HepG2 (cell line): ENCODE data around the gene FBH1. TPM values are rescaled to one million over a fixed set of nuclear protein-coding genes. Genes with fewer than 3 reads are reported as not detected.

ENCODE experiments used
- ARNT2 ChIP-seq: sonication (generic); formaldehyde crosslinking; IDR thresholded peaks from 2 replicates; pipeline ENCODE4 v1.8.0; 2022; ENCODE audit warnings: mild to moderate bottlenecking, low read depth, missing genetic modification reagents, moderate library complexity
- ATF7 ChIP-seq, 2 experiments: fragments of 450-650 bp in 1 of 2; sonication (generic) in 1 of 2; formaldehyde crosslinking in 1 of 2; IDR thresholded peaks; 2 replicates each; pipeline versions ENCODE4 v1.4.0 to v1.6.1; 2016 to 2020; ENCODE audit warnings: antibody characterized with exemption in 1 of 2, mild to moderate bottlenecking in 1 of 2, missing genetic modification reagents in 1 of 2
- DPF2 ChIP-seq: sonication (generic); formaldehyde crosslinking; IDR thresholded peaks from 2 replicates; pipeline ENCODE4 v1.4.0; 2020; ENCODE audit warnings: mild to moderate bottlenecking, low read depth, missing genetic modification reagents, borderline replicate concordance
- ETV6 ChIP-seq: sonication (generic); formaldehyde crosslinking; conservative IDR thresholded peaks from 2 replicates; pipeline ENCODE4 v1.4.0; 2020; ENCODE audit warnings: missing genetic modification reagents
- HDAC6 ChIP-seq: fragments of 200-600 bp; sonication (generic); IDR thresholded peaks from 2 replicates; pipeline ENCODE4 v1.7.0; 2017; ENCODE audit warnings: mild to moderate bottlenecking, antibody characterized with exemption, low read length, low read depth
- MLX ChIP-seq: IDR thresholded peaks from 2 replicates; pipeline ENCODE4 v1.6.1; 2016
- NONO ChIP-seq, 2 experiments: fragments of 450-650 bp in 1 of 2; sonication (generic) in 1 of 2; formaldehyde crosslinking in 1 of 2; IDR thresholded peaks in 1 of 2; conservative IDR thresholded peaks in 1 of 2; 2 replicates each; pipeline versions ENCODE4 v1.6.1 to v1.8.0; 2017 to 2022; ENCODE audit warnings: mild to moderate bottlenecking in 1 of 2, missing genetic modification reagents in 1 of 2, moderate library complexity in 1 of 2
- ZFP36 ChIP-seq: fragments of 150-350 bp; IDR thresholded peaks from 2 replicates; pipeline ENCODE4 v1.6.1; 2018; ENCODE audit warnings: borderline replicate concordance, low read length, low read depth; ENCODE audit not compliant: partially characterized antibody
- ZKSCAN1 ChIP-seq: fragments of 150-350 bp; IDR thresholded peaks from 2 replicates; pipeline ENCODE4 v1.6.1; 2014; ENCODE audit warnings: low read length
- ZNF547 ChIP-seq: sonication (generic); formaldehyde crosslinking; IDR thresholded peaks from 2 replicates; pipeline ENCODE4 v1.5.1; 2020; ENCODE audit warnings: mild to moderate bottlenecking, missing genetic modification reagents
- ZNF639 ChIP-seq: conservative IDR thresholded peaks from 2 replicates; pipeline ENCODE4 v1.6.1; 2018; ENCODE audit warnings: missing genetic modification reagents
- ZNF772 ChIP-seq: sonication (generic); formaldehyde crosslinking; IDR thresholded peaks from 2 replicates; pipeline ENCODE4 v1.5.0; 2020; ENCODE audit warnings: mild to moderate bottlenecking, missing genetic modification reagents
- ZNF776 ChIP-seq: sonication (generic); formaldehyde crosslinking; IDR thresholded peaks from 2 replicates; pipeline ENCODE4 v1.4.0; 2020; ENCODE audit warnings: mild to moderate bottlenecking, missing genetic modification reagents
- ZNF800 ChIP-seq: sonication (generic); formaldehyde crosslinking; IDR thresholded peaks from 2 replicates; pipeline ENCODE4 v1.4.0; 2020; ENCODE audit warnings: missing genetic modification reagents
- polyA plus RNA-seq, 8 experiments: library from polyadenylated mRNA; depleted of rRNA in 3 of 8; stranded (reverse) in 7 of 8; unstranded in 1 of 8; fragments of >200 nt; fragmentation: Illumina TruSeq in 4 of 8; extraction: Trizol in 4 of 8; gene quantifications; 2 replicates each; pipeline versions ENCODE4 v1.2.1 to v1.2.3, GENCODE V29; 2011 to 2016; ENCODE audit warnings: low read depth in 4 of 8, missing spikeins in 1 of 8, mixed read lengths in 1 of 8; ENCODE audit not compliant: insufficient read depth in 1 of 8
- total RNA-seq, 5 experiments: library from RNA; depleted of rRNA; stranded (reverse); fragments of >200 nt; fragmentation: Illumina TruSeq; extraction: Trizol; gene quantifications; 2 replicates each; pipeline ENCODE4 v1.2.3, GENCODE V29; 2016; ENCODE audit warnings: low read depth in 1 of 5
- TF ChIP-seq, protein P1 (sequence below): sonication (generic); formaldehyde crosslinking; IDR thresholded peaks from 2 replicates; pipeline ENCODE4 v1.5.0; 2020; ENCODE audit warnings: mild to moderate bottlenecking, missing genetic modification reagents, borderline replicate concordance
- TF ChIP-seq, protein P2 (sequence below): IDR thresholded peaks from 2 replicates; pipeline ENCODE4 v1.6.1; 2016; ENCODE audit warnings: low read depth, borderline replicate concordance

FBH1 gene
- total and polyA plus RNA-seq, 2 of the 13 experiments (the other 11 are each of a cell fraction or from before 2014, with no cell fraction given), result 48.8 to 60.3 TPM

DNA sequence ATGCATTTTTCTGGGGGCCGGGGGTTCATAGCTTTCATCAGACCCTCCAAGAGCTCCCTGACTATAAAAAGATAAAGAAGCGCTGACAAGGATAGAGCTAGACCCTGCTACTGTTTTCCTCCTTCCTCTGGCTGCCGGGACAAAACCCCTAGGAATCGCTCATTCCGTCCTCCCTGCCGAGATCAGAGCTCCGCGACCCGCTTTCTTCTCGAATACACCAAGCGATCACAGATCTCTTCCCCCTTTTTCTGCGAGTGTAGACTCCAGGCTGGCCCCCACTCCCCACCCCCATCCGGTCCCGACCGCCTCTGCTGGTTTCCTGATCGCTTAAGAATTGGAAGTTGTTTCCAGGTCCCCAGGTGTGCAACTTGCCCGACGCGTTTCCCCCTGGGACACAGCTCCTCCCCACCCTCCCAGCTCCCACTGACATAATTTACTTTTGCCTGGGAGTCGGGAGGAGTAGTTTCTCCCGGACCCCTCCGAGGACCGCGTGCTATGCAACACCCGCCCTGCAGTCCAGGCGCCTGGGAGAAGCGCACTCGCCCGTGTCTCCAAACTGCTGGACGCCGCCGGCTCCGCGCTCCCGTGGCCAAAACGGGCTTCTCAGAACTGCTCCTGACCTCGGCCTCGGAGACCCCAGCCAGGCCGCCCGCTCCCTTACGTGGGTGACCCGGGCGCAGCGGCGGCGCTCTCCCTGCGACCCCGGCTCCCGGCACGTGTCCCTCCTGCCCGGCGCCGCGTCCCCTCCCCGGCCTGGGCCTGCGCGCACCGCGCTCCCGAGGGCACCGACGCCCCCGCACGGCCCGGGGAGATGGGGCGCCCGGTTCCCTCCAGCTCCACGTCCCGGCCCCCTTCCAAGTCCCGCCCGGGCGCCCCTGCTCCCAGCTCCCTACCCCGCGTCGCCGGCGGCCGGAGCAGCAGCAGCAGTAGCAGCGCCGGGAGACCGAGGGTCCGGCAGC, 86.7 kb downstream of the FBH1 start (continued):
- TF ChIP-seq ETV6 (CRISPR knock-in tag), result no peak
- TF ChIP-seq, protein P1, sequence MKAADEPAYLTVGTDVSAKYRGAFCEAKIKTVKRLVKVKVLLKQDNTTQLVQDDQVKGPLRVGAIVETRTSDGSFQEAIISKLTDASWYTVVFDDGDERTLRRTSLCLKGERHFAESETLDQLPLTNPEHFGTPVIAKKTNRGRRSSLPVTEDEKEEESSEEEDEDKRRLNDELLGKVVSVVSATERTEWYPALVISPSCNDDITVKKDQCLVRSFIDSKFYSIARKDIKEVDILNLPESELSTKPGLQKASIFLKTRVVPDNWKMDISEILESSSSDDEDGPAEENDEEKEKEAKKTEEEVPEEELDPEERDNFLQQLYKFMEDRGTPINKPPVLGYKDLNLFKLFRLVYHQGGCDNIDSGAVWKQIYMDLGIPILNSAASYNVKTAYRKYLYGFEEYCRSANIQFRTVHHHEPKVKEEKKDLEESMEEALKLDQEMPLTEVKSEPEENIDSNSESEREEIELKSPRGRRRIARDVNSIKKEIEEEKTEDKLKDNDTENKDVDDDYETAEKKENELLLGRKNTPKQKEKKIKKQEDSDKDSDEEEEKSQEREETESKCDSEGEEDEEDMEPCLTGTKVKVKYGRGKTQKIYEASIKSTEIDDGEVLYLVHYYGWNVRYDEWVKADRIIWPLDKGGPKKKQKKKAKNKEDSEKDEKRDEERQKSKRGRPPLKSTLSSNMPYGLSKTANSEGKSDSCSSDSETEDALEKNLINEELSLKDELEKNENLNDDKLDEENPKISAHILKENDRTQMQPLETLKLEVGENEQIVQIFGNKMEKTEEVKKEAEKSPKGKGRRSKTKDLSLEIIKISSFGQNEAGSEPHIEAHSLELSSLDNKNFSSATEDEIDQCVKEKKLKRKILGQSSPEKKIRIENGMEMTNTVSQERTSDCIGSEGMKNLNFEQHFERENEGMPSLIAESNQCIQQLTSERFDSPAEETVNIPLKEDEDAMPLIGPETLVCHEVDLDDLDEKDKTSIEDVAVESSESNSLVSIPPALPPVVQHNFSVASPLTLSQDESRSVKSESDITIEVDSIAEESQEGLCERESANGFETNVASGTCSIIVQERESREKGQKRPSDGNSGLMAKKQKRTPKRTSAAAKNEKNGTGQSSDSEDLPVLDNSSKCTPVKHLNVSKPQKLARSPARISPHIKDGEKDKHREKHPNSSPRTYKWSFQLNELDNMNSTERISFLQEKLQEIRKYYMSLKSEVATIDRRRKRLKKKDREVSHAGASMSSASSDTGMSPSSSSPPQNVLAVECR (CRISPR knock-in tag), result no peak
- TF ChIP-seq, protein P2, sequence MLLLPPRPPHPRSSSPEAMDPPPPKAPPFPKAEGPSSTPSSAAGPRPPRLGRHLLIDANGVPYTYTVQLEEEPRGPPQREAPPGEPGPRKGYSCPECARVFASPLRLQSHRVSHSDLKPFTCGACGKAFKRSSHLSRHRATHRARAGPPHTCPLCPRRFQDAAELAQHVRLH (CRISPR knock-in tag), result no peak
- peak; percentile 66; the same call in 1 of the 2 replicates for TF ChIP-seq HDAC6
- TF ChIP-seq ZNF772 (CRISPR knock-in tag), result no peak
- no peak for TF ChIP-seq ZFP36
- TF ChIP-seq ZNF776 (CRISPR knock-in tag), result 0 out of 2 replicates have a peak, but pooled peaks have one; percentile 15
- TF ChIP-seq DPF2 (CRISPR knock-in tag), result no peak
- 0 out of 2 replicates have a peak, but pooled peaks have one; percentile 27 for TF ChIP-seq ZNF547
- TF ChIP-seq MLX (CRISPR knock-in tag), result no peak
- no peak for TF ChIP-seq ZNF639 (CRISPR knock-in tag)
- no peak for TF ChIP-seq ATF7 (IDR thresholded peaks at IDR 0.05)
- TF ChIP-seq ATF7 (CRISPR knock-in tag; IDR thresholded peaks at IDR 0.05), result no peak
- no peak for TF ChIP-seq ZKSCAN1
- peak; percentile 55; the same call in 1 of the 2 replicates for TF ChIP-seq ARNT2 (CRISPR knock-in tag)
- TF ChIP-seq ZNF800 (CRISPR knock-in tag), result peak; percentile 79; the same call in 1 of the 2 replicates
- TF ChIP-seq NONO (IDR thresholded peaks at IDR 0.05), result no peak
- no peak for TF ChIP-seq NONO (CRISPR knock-in tag; conservative IDR thresholded peaks at IDR 0.05)
